ENCODE measurements around the gene SPIRE2.
"Not testable (repeated sequence)": the region's sequence is repeated elsewhere in the genome, so short reads cannot be mapped to it uniquely, and the experiment has no call there.

SPIRE2 gene

GRCh38 chr16:89828199-89828869 is at the start of gene SPIRE2:
SPIRE2 (plus strand) TSS chr16:89828475; CDS start chr16:89828551, 76 bp downstream.
- Histone ChIP-seq H3K4me3 (ENCODE audit: low read depth in 1 of 2, low read length in 2 of 2) (peak within 1 kb of the TSS; percentile 27), H3K9ac (ENCODE audit: low read length) (no peak within 1 kb of the TSS), H3K27me3 (ENCODE audit: control insufficient read depth in 1 of 2, insufficient read depth in 2 of 2, low read length in 2 of 2) (no peaks in the 10 kb centered on the region), H3K4me1 (ENCODE audit: insufficient read depth, low read length) (no peaks in the 10 kb centered on the region), H3K9me3 (ENCODE audit: low read length) (no peaks in the 10 kb centered on the region), H3K27ac (ENCODE audit: low read depth, low read length) (no peak within 1 kb of the TSS), H3K36me3 (ENCODE audit: insufficient read depth, low read length) (no peaks in the 10 kb centered on the region)

GRCh38 chr16:89779231-89779908 is 48.9 kb upstream of the SPIRE2 start:
- Histone ChIP-seq H3K9me3 (ENCODE audit: low read length) (no peaks in the 10 kb centered on the region), H3K4me3 (ENCODE audit: low read depth in 1 of 2, low read length in 2 of 2) (no peak overlapping the region), H3K27ac (ENCODE audit: low read depth, low read length) (no peak overlapping the region), H3K27me3 (ENCODE audit: control insufficient read depth in 1 of 2, insufficient read depth in 2 of 2, low read length in 2 of 2) (no peaks in the 10 kb centered on the region), H3K4me1 (ENCODE audit: insufficient read depth, low read length) (no peaks in the 10 kb centered on the region), H3K36me3 (ENCODE audit: insufficient read depth, low read length) (no peaks in the 10 kb centered on the region), H3K9ac (ENCODE audit: low read length) (no peak overlapping the region)

GRCh38 chr16:89779909-89780305 is 48.4 kb upstream of the SPIRE2 start:
- no peak overlapping the region for H3K27ac ChIP-seq (ENCODE audit: low read depth, low read length)

GRCh38 chr16:89782489-89782888 is 45.8 kb upstream of the SPIRE2 start:
- no peak overlapping the region for H3K27ac ChIP-seq (ENCODE audit: low read depth, low read length)
- H3K36me3 ChIP-seq (ENCODE audit: insufficient read depth, low read length), result no peaks in the 10 kb centered on the region
- no peaks in the 10 kb centered on the region for H3K9me3 ChIP-seq (ENCODE audit: low read length)
- no peaks in the 10 kb centered on the region for H3K27me3 ChIP-seq (ENCODE audit: control insufficient read depth in 1 of 2, insufficient read depth in 2 of 2, low read length in 2 of 2)
- H3K9ac ChIP-seq (ENCODE audit: low read length), result no peak overlapping the region
- no peaks in the 10 kb centered on the region for H3K4me1 ChIP-seq (ENCODE audit: insufficient read depth, low read length)
- no peak overlapping the region for H3K4me3 ChIP-seq (ENCODE audit: low read depth in 1 of 2, low read length in 2 of 2)

More at GRCh38 chr16:89779909-89780305, 48.4 kb upstream of the SPIRE2 start:
- H3K9me3 ChIP-seq (ENCODE audit: low read length), result no peaks in the 10 kb centered on the region
- H3K36me3 ChIP-seq (ENCODE audit: insufficient read depth, low read length), result no peaks in the 10 kb centered on the region
- H3K4me1 ChIP-seq (ENCODE audit: insufficient read depth, low read length), result no peaks in the 10 kb centered on the region
- no peak overlapping the region for H3K9ac ChIP-seq (ENCODE audit: low read length)
- H3K4me3 ChIP-seq (ENCODE audit: low read depth in 1 of 2, low read length in 2 of 2), result no peak overlapping the region
- H3K27me3 ChIP-seq (ENCODE audit: control insufficient read depth in 1 of 2, insufficient read depth in 2 of 2, low read length in 2 of 2), result no peaks in the 10 kb centered on the region

GRCh38 chr16:89783952-89784351 is 44.3 kb upstream of the SPIRE2 start:
- H3K4me3 ChIP-seq (ENCODE audit: low read depth in 1 of 2, low read length in 2 of 2); H3K4me1 ChIP-seq (ENCODE audit: insufficient read depth, low read length); H3K9me3 ChIP-seq (ENCODE audit: low read length); H3K27me3 ChIP-seq (ENCODE audit: control insufficient read depth in 1 of 2, insufficient read depth in 2 of 2, low read length in 2 of 2); H3K27ac ChIP-seq (ENCODE audit: low read depth, low read length); H3K36me3 ChIP-seq (ENCODE audit: insufficient read depth, low read length); H3K9ac ChIP-seq (ENCODE audit: low read length): not testable (repeated sequence)

- H3K36me3 ChIP-seq (ENCODE audit: insufficient read depth, low read length), result no peaks in the 10 kb centered on the region
- H3K4me1 ChIP-seq (ENCODE audit: insufficient read depth, low read length), result no peaks in the 10 kb centered on the region
- H3K9me3 ChIP-seq (ENCODE audit: low read length), result no peaks in the 10 kb centered on the region
- H3K9ac ChIP-seq (ENCODE audit: low read length), result no peak overlapping the region
- no peak overlapping the region for H3K27ac ChIP-seq (ENCODE audit: low read depth, low read length)
- no peaks in the 10 kb centered on the region for H3K27me3 ChIP-seq (ENCODE audit: control insufficient read depth in 1 of 2, insufficient read depth in 2 of 2, low read length in 2 of 2)
- no peak overlapping the region for H3K4me3 ChIP-seq (ENCODE audit: low read depth in 1 of 2, low read length in 2 of 2)
Measured at GRCh38 chr16:89784406-89784805, 43.9 kb upstream of the SPIRE2 start.

GRCh38 chr16:89785523-89786155 is 42.6 kb upstream of the SPIRE2 start:
- no peak overlapping the region for H3K27ac ChIP-seq (ENCODE audit: low read depth, low read length)
- H3K27me3 ChIP-seq (ENCODE audit: control insufficient read depth in 1 of 2, insufficient read depth in 2 of 2, low read length in 2 of 2), result no peaks in the 10 kb centered on the region
- no peak overlapping the region for H3K4me3 ChIP-seq (ENCODE audit: low read depth in 1 of 2, low read length in 2 of 2)
- H3K36me3 ChIP-seq (ENCODE audit: insufficient read depth, low read length), result no peaks in the 10 kb centered on the region
- H3K9ac ChIP-seq (ENCODE audit: low read length), result no peak overlapping the region
- H3K4me1 ChIP-seq (ENCODE audit: insufficient read depth, low read length), result no peaks in the 10 kb centered on the region
- H3K9me3 ChIP-seq (ENCODE audit: low read length), result no peaks in the 10 kb centered on the region

- H3K36me3 ChIP-seq (ENCODE audit: insufficient read depth, low read length), result no peaks in the 10 kb centered on the region
- no peak overlapping the region for H3K9ac ChIP-seq (ENCODE audit: low read length)
- no peak overlapping the region for H3K4me3 ChIP-seq (ENCODE audit: low read depth in 1 of 2, low read length in 2 of 2)
- H3K27ac ChIP-seq (ENCODE audit: low read depth, low read length), result no peak overlapping the region
- no peaks in the 10 kb centered on the region for H3K9me3 ChIP-seq (ENCODE audit: low read length)
- no peaks in the 10 kb centered on the region for H3K27me3 ChIP-seq (ENCODE audit: control insufficient read depth in 1 of 2, insufficient read depth in 2 of 2, low read length in 2 of 2)
- no peaks in the 10 kb centered on the region for H3K4me1 ChIP-seq (ENCODE audit: insufficient read depth, low read length)
Measured at GRCh38 chr16:89786474-89787364, 41.6 kb upstream of the SPIRE2 start.

- no peak overlapping the region for H3K9ac ChIP-seq (ENCODE audit: low read length)
- no peaks in the 10 kb centered on the region for H3K36me3 ChIP-seq (ENCODE audit: insufficient read depth, low read length)
- H3K27me3 ChIP-seq (ENCODE audit: control insufficient read depth in 1 of 2, insufficient read depth in 2 of 2, low read length in 2 of 2), result no peaks in the 10 kb centered on the region
- no peaks in the 10 kb centered on the region for H3K4me1 ChIP-seq (ENCODE audit: insufficient read depth, low read length)
- no peak overlapping the region for H3K4me3 ChIP-seq (ENCODE audit: low read depth in 1 of 2, low read length in 2 of 2)
- no peaks in the 10 kb centered on the region for H3K9me3 ChIP-seq (ENCODE audit: low read length)
- no peak overlapping the region for H3K27ac ChIP-seq (ENCODE audit: low read depth, low read length)
Measured at GRCh38 chr16:89787365-89787805, 40.9 kb upstream of the SPIRE2 start.

GRCh38 chr16:89791278-89791995 is 36.8 kb upstream of the SPIRE2 start:
- H3K27ac ChIP-seq (ENCODE audit: low read depth, low read length), result no peak overlapping the region
- no peak overlapping the region for H3K9ac ChIP-seq (ENCODE audit: low read length)
- no peak overlapping the region for H3K4me3 ChIP-seq (ENCODE audit: low read depth in 1 of 2, low read length in 2 of 2)
- no peaks in the 10 kb centered on the region for H3K9me3 ChIP-seq (ENCODE audit: low read length)
- H3K27me3 ChIP-seq (ENCODE audit: control insufficient read depth in 1 of 2, insufficient read depth in 2 of 2, low read length in 2 of 2), result no peaks in the 10 kb centered on the region
- no peaks in the 10 kb centered on the region for H3K4me1 ChIP-seq (ENCODE audit: insufficient read depth, low read length)
- H3K36me3 ChIP-seq (ENCODE audit: insufficient read depth, low read length), result no peaks in the 10 kb centered on the region

Data from muscle layer of colon (tissue), 2 donors.